HepG2 (cell line): ENCODE data around the gene CEBPA. TPM values are rescaled to one million over a fixed set of nuclear protein-coding genes. Genes with fewer than 3 reads are reported as not detected.

Source experiments
- ATAC-seq: fragments of 200-7000 bp; cut with Tn5 transposase; 3 replicates; pipeline ENCODE4 v1.9.1; 2020; ENCODE audit warnings: mild to moderate bottlenecking, moderate library complexity
- BruUV-seq: library from RNA; stranded (reverse); fragments of 400-500 nt; replicated peaks from 2 replicates; lab custom pipeline; 2021; lab: Mats Ljungman, UMichigan
- CTCF ChIA-PET: fragments of 300-600 bp; formaldehyde crosslinking; extraction: SDS; loops from one replicate; lab custom pipeline; 2021; ENCODE audit warnings: low total read pairs, inconsistent platforms, low intra/inter-chr PET ratio; lab: Yijun Ruan, JAX
- POLR2A ChIA-PET: fragments of 350-600 bp; sonication (Branson Sonifier 250); formaldehyde crosslinking; loops from one replicate; lab custom pipeline; 2020; ENCODE audit warnings: antibody characterized with exemption, inconsistent platforms; lab: Yijun Ruan, JAX
- DNase-seq: peaks from one replicate; pipeline ENCODE4 v3.0.0-alpha.2; 2015; ENCODE audit warnings: low spot score
- FAIRE-seq: peaks from 3 replicates; lab custom pipeline; 2011; peaks lifted over from hg19 to GRCh38; lab: Jason Lieb, UNC
- H2AFZ ChIP-seq: one replicate; pipeline ENCODE4 v1.6.1; 2011; ENCODE audit warnings: low read length, inconsistent platforms
- H3K27ac ChIP-seq: fragments of 300-600 bp; 3 replicates; pipeline ENCODE4 v1.8.0; 2011; ENCODE audit warnings: mixed run types, mild to moderate bottlenecking, mixed read lengths, low read length, inconsistent platforms; ENCODE audit not compliant: insufficient read depth; ENCODE audit errors: extremely low read length
- H3K27me3 ChIP-seq, 2 experiments: fragments of 200-600 bp in 1 of 2; 2 replicates in 1 of 2; 3 replicates in 1 of 2; pipeline versions ENCODE4 v1.6.0 to v1.8.0; 2011; ENCODE audit warnings: low read length in 2 of 2, mild to moderate bottlenecking in 2 of 2, moderate library complexity in 2 of 2, inconsistent platforms in 1 of 2; ENCODE audit not compliant: insufficient read depth in 2 of 2, control insufficient read depth in 1 of 2
- H3K36me3 ChIP-seq, 2 experiments: fragments of 200-600 bp in 1 of 2; replicated peaks in 1 of 2; 2 replicates in 1 of 2; 3 replicates in 1 of 2; pipeline versions ENCODE4 v1.5.1 to v1.8.0; 2011; ENCODE audit warnings: low read length in 2 of 2, inconsistent platforms in 1 of 2; ENCODE audit not compliant: insufficient read depth in 2 of 2, control insufficient read depth in 1 of 2
- H3K4me1 ChIP-seq: 2 replicates; pipeline ENCODE4 v1.5.1; 2012; ENCODE audit warnings: low read length, inconsistent platforms; ENCODE audit not compliant: insufficient read depth
- H3K4me2 ChIP-seq: 2 replicates; pipeline ENCODE4 v1.6.0; 2011; ENCODE audit warnings: low read depth, low read length, inconsistent platforms
- H3K4me3 ChIP-seq, 3 experiments: fragments of 200-600 bp in 1 of 3; sonication (generic), shearing (Covaris generic) in 1 of 3; replicated peaks in 1 of 3; 2 replicates each; pipeline ENCODE4 v1.5.1; 2011 to 2016; ENCODE audit warnings: low read length in 3 of 3, inconsistent platforms in 2 of 3, low read depth in 2 of 3, mild to moderate bottlenecking in 2 of 3, control low read depth in 1 of 3, mixed read lengths in 1 of 3; ENCODE audit not compliant: insufficient read depth in 1 of 3
- H3K79me2 ChIP-seq: one replicate; pipeline ENCODE4 v1.6.1; 2011; ENCODE audit warnings: low read length, inconsistent platforms; ENCODE audit not compliant: insufficient read depth
- H3K9ac ChIP-seq: 2 replicates; pipeline ENCODE4 v1.6.0; 2011; ENCODE audit warnings: mild to moderate bottlenecking, low read depth, low read length, inconsistent platforms; ENCODE audit not compliant: insufficient read depth
- H3K9me3 ChIP-seq: 2 replicates; pipeline ENCODE4 v1.5.1; 2012; ENCODE audit warnings: mild to moderate bottlenecking, low read length
- H4K20me1 ChIP-seq: 2 replicates; pipeline ENCODE4 v1.6.0; 2011; ENCODE audit warnings: inconsistent platforms, mild to moderate bottlenecking, low read length, moderate library complexity; ENCODE audit not compliant: insufficient read depth
- ATAD3A ChIP-seq: sonication (generic); formaldehyde crosslinking; IDR thresholded peaks from 2 replicates; pipeline ENCODE4 v1.4.0; 2020; ENCODE audit warnings: missing genetic modification reagents
- BORCS8-MEF2B ChIP-seq: sonication (generic); formaldehyde crosslinking; IDR thresholded peaks from 2 replicates; pipeline ENCODE4 v1.8.0; 2022; ENCODE audit warnings: mild to moderate bottlenecking, missing genetic modification reagents
- GLI4 ChIP-seq: sonication (generic); formaldehyde crosslinking; IDR thresholded peaks from 2 replicates; pipeline ENCODE4 v1.5.1; 2020; ENCODE audit warnings: missing genetic modification reagents, mild to moderate bottlenecking, moderate library complexity, borderline replicate concordance
- HNRNPH1 ChIP-seq: fragments of 200-400 bp; formaldehyde crosslinking; optimal IDR thresholded peaks from 2 replicates; pipeline ENCODE3; 2017; ENCODE audit warnings: mild to moderate bottlenecking, low read depth, low read length
- IRX3 ChIP-seq: sonication (generic); formaldehyde crosslinking; IDR thresholded peaks from 2 replicates; pipeline ENCODE4 v1.8.1; 2023; ENCODE audit warnings: mild to moderate bottlenecking, low read depth, missing genetic modification reagents, borderline replicate concordance
- KLF15 ChIP-seq: sonication (generic); formaldehyde crosslinking; IDR thresholded peaks from 2 replicates; pipeline ENCODE4 v1.8.1; 2023; ENCODE audit warnings: borderline replicate concordance, mild to moderate bottlenecking, inconsistent platforms, missing genetic modification reagents, mixed read lengths
- MTA3 ChIP-seq: sonication (generic); formaldehyde crosslinking; IDR thresholded peaks from 2 replicates; pipeline ENCODE4 v1.4.0; 2020; ENCODE audit warnings: missing genetic modification reagents
- NBN ChIP-seq: fragments of 450-650 bp; conservative IDR thresholded peaks from 2 replicates; pipeline ENCODE4 v1.6.1; 2017
- NCOA5 ChIP-seq: sonication (generic); formaldehyde crosslinking; IDR thresholded peaks from 2 replicates; pipeline ENCODE4 v1.4.0; 2020; ENCODE audit warnings: missing genetic modification reagents
- RARA ChIP-seq: IDR thresholded peaks from 2 replicates; pipeline ENCODE4 v1.6.1; 2016; ENCODE audit warnings: missing genetic modification reagents, missing compliant biosample characterization
- SOX5 ChIP-seq: IDR thresholded peaks from 2 replicates; pipeline ENCODE4 v1.6.1; 2016; ENCODE audit warnings: borderline replicate concordance
- SYNCRIP ChIP-seq: fragments of 200-400 bp; formaldehyde crosslinking; IDR thresholded peaks from 2 replicates; pipeline ENCODE4 v1.6.1; 2018; ENCODE audit warnings: mild to moderate bottlenecking, low read depth, low read length; ENCODE audit not compliant: insufficient read depth
- TBX2 ChIP-seq: sonication (generic); formaldehyde crosslinking; IDR thresholded peaks from 2 replicates; pipeline ENCODE4 v1.5.0; 2020; ENCODE audit warnings: missing genetic modification reagents, mild to moderate bottlenecking, borderline replicate concordance
- ZNF101 ChIP-seq: sonication (generic); formaldehyde crosslinking; IDR thresholded peaks from 2 replicates; pipeline ENCODE4 v1.4.0; 2020; ENCODE audit warnings: mild to moderate bottlenecking, low read depth, missing genetic modification reagents, borderline replicate concordance
- ZNF383 ChIP-seq: sonication (generic); formaldehyde crosslinking; IDR thresholded peaks from 2 replicates; pipeline ENCODE4 v1.4.0; 2020; ENCODE audit warnings: missing genetic modification reagents, mild to moderate bottlenecking, borderline replicate concordance
- ZNF598 ChIP-seq: sonication (generic); formaldehyde crosslinking; IDR thresholded peaks from 2 replicates; pipeline ENCODE4 v1.5.1; 2020; ENCODE audit warnings: mild to moderate bottlenecking, missing genetic modification reagents, borderline replicate concordance
- ZSCAN30 ChIP-seq: sonication (generic); formaldehyde crosslinking; IDR thresholded peaks from 2 replicates; pipeline ENCODE4 v1.5.0; 2020; ENCODE audit warnings: mild to moderate bottlenecking, missing genetic modification reagents
- WGBS: methylation state at CpG from one replicate; pipeline ENCODE4 v1.1.6; 2017; ENCODE audit warnings: low lambda C conversion rate; 5-methylcytosine and 5-hydroxymethylcytosine counted together
- in situ Hi-C: cut with HindIII; loops from 2 replicates; pipeline ENCODE4 v1.10.0; 2017; ENCODE audit warnings: low pct_unique_long_range_greater_than_20kb; ENCODE audit not compliant: extremely low pct_ligation_motif_present
- intact Hi-C: fragments of 100-400 bp; cut with micrococcal nuclease; formaldehyde crosslinking; loops from one replicate; pipeline ENCODE4 v1.10.0; 2022; ENCODE audit not compliant: unreplicated experiment
- polyA plus RNA-seq, 8 experiments: library from polyadenylated mRNA; depleted of rRNA in 3 of 8; stranded (reverse) in 7 of 8; unstranded in 1 of 8; fragments of >200 nt; fragmentation: Illumina TruSeq in 4 of 8; extraction: Trizol in 4 of 8; gene quantifications; 2 replicates each; pipeline versions ENCODE4 v1.2.1 to v1.2.3, GENCODE V29; 2011 to 2016; ENCODE audit warnings: low read depth in 4 of 8, missing spikeins in 1 of 8, mixed read lengths in 1 of 8; ENCODE audit not compliant: insufficient read depth in 1 of 8
- total RNA-seq, 5 experiments: library from RNA; depleted of rRNA; stranded (reverse); fragments of >200 nt; fragmentation: Illumina TruSeq; extraction: Trizol; gene quantifications; 2 replicates each; pipeline ENCODE4 v1.2.3, GENCODE V29; 2016; ENCODE audit warnings: low read depth in 1 of 5
- TF ChIP-seq, protein P1 (sequence below): sonication (generic); formaldehyde crosslinking; IDR thresholded peaks from 2 replicates; pipeline ENCODE4 v1.5.0; 2020; ENCODE audit warnings: missing genetic modification reagents, mild to moderate bottlenecking, borderline replicate concordance
- TF ChIP-seq, protein P2 (sequence below): sonication (generic); formaldehyde crosslinking; conservative IDR thresholded peaks from 2 replicates; pipeline ENCODE4 v1.4.0; 2020; ENCODE audit warnings: missing genetic modification reagents
- TF ChIP-seq, protein P3 (sequence below): sonication (generic); formaldehyde crosslinking; IDR thresholded peaks from 2 replicates; pipeline ENCODE4 v1.5.0; 2020; ENCODE audit warnings: missing genetic modification reagents, mild to moderate bottlenecking, borderline replicate concordance

The CEBPA gene
- total and polyA plus RNA-seq, 2 of the 13 experiments (the other 11 are each of a cell fraction or from before 2014, with no cell fraction given): 24.8 to 103 TPM

DNA sequence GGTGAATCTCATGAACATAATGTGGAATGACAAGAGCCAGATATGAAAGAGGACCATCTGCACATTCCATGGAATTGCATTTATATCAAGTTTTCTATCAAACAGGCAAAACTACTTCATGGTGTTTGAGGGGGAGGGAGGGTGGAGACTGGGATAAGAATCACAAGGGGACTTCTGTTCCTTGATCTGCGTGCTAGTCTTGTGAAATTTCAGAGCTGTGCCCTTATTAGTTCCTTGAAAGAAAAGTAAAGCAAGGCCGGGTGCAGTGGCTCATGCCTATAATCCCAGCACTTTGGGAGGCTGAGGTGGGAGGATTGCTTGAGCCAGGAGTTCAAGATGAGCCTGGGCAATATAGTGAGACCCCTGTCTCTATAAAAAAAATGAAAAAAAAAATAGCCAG is 41.0 kb upstream of the CEBPA start (continued):
- TF ChIP-seq SOX5 (no peak), GLI4 (CRISPR knock-in tag) (no peak), RARA (CRISPR knock-in tag) (no peak)
- TF ChIP-seq, protein P1, sequence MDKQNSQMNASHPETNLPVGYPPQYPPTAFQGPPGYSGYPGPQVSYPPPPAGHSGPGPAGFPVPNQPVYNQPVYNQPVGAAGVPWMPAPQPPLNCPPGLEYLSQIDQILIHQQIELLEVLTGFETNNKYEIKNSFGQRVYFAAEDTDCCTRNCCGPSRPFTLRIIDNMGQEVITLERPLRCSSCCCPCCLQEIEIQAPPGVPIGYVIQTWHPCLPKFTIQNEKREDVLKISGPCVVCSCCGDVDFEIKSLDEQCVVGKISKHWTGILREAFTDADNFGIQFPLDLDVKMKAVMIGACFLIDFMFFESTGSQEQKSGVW: no peak
- TF ChIP-seq, all 625 proteins: peak for 0

DNA sequence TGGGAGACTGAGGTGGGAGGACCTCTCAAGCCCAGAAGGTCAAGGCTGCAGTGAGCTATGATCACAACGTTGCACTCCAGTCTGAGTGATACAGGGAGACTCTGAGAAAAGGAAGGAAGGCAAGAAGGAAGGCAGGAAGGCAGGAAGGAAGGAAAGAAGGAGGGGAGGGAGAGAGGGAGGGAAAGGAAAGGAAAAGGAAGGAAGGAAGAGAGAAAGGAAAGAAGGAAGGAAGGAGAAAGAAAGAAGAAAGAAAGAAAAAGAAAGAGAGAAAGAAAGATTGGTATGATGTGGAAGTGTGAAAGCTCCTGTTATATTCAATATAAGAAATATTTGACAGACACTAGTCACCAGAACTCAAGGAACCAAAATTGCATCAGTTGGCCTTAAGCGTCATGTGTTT is 38.7 kb upstream of the CEBPA start:
- Histone ChIP-seq H3K9ac (no peak overlapping the region), H3K4me3 (no peak overlapping the region), H3K9me3 (no peaks in the 10 kb centered on the region), H3K27me3 (no peaks in the 10 kb centered on the region), H3K4me2 (no peak overlapping the region), H2AFZ (no peak overlapping the region), H3K79me2 (no peaks in the 10 kb centered on the region)
- CTCF ChIA-PET: no interaction called here
- intact Hi-C loops: no loop called here
- POLR2A ChIA-PET: interaction anchor here (0.6 to 1.1 kb wide), 2 partner anchors 10 to 38 kb away, joined by 3 read pairs; partner anchors contain the start of gene CEBPA
- BruUV-seq: no TSS peak
- no peak for FAIRE-seq
- TF ChIP-seq NCOA5 (CRISPR knock-in tag) (no peak), MTA3 (CRISPR knock-in tag) (no peak), ZSCAN30 (CRISPR knock-in tag) (no peak), IRX3 (CRISPR knock-in tag) (no peak), ZNF598 (CRISPR knock-in tag) (no peak), HNRNPH1 (no peak), BORCS8-MEF2B (CRISPR knock-in tag) (no peak), NBN (no peak), SYNCRIP (no peak), ZNF383 (CRISPR knock-in tag) (no peak), TBX2 (CRISPR knock-in tag) (no peak), ZNF101 (no peak), ATAD3A (CRISPR knock-in tag) (no peak), KLF15 (CRISPR knock-in tag) (no peak)
- TF ChIP-seq, protein P2, sequence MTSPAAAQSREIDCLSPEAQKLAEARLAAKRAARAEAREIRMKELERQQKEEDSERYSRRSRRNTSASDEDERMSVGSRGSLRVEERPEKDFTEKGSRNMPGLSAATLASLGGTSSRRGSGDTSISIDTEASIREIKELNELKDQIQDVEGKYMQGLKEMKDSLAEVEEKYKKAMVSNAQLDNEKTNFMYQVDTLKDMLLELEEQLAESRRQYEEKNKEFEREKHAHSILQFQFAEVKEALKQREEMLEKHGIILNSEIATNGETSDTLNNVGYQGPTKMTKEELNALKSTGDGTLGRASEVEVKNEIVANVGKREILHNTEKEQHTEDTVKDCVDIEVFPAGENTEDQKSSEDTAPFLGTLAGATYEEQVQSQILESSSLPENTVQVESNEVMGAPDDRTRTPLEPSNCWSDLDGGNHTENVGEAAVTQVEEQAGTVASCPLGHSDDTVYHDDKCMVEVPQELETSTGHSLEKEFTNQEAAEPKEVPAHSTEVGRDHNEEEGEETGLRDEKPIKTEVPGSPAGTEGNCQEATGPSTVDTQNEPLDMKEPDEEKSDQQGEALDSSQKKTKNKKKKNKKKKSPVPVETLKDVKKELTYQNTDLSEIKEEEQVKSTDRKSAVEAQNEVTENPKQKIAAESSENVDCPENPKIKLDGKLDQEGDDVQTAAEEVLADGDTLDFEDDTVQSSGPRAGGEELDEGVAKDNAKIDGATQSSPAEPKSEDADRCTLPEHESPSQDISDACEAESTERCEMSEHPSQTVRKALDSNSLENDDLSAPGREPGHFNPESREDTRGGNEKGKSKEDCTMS (CRISPR knock-in tag): no peak
- TF ChIP-seq, protein P3, sequence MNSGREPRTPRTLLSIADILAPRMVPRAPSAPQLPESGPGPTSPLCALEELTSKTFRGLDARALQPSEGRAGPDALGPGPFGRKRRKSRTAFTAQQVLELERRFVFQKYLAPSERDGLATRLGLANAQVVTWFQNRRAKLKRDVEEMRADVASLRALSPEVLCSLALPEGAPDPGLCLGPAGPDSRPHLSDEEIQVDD (CRISPR knock-in tag): no peak
- TF ChIP-seq, all 625 proteins: peak for 0
- DNase-seq (no peak), ATAC-seq (no peak)
- Histone ChIP-seq H3K27ac (no peak overlapping the region), H3K36me3 (no peaks in the 10 kb centered on the region), H3K4me1 (peaks cover 15% of the 10 kb centered on the region), H4K20me1 (no peaks in the 10 kb centered on the region)
- 74% methylated on average over 2 of the region's 2 CpGs for WGBS
- in situ Hi-C loops: no loop called here
